B cell (primary cell): ENCODE measurements around the gene SOAT2.

Experiments
- EZH2 ChIP-seq: IDR thresholded peaks from 2 replicates; pipeline ENCODE4 v1.6.1; 2012; ENCODE audit warnings: borderline replicate concordance, low read depth, mild to moderate bottlenecking, moderate library complexity, low read length; ENCODE audit not compliant: insufficient read depth, poor library complexity, severe bottlenecking
- TF ChIP-seq, protein P1 (sequence below): fragments of 200-600 bp; IDR thresholded peaks from one replicate; pipeline ENCODE4 v1.8.0; 2022; ENCODE audit warnings: antibody characterized with exemption, mild to moderate bottlenecking

DNA sequence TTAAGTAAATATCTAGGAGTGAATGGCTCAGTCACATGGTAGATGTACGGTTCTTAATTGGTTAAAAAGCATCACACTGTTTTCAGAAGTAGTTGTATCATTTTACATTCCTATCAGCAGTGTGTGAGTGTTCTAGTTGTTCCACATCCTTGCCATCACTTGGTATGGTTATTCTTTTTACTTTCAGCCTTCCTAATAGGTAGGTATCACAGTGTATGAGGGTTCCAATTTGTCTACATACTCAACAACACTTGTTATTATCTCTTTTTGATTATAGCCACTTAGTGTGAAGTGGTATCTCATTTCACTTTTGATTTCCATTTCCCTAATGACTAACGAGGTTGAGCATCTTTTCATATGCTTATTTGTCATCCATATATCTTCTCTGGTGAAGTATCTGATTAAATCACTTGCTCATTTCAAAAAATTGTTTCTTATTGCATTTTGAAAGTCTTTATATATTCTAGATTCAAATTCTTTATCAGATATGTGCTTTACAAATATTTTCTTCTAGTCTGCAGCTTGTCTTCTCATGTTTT, 20.6 kb upstream of the SOAT2 start:
- TF ChIP-seq, protein P1, sequence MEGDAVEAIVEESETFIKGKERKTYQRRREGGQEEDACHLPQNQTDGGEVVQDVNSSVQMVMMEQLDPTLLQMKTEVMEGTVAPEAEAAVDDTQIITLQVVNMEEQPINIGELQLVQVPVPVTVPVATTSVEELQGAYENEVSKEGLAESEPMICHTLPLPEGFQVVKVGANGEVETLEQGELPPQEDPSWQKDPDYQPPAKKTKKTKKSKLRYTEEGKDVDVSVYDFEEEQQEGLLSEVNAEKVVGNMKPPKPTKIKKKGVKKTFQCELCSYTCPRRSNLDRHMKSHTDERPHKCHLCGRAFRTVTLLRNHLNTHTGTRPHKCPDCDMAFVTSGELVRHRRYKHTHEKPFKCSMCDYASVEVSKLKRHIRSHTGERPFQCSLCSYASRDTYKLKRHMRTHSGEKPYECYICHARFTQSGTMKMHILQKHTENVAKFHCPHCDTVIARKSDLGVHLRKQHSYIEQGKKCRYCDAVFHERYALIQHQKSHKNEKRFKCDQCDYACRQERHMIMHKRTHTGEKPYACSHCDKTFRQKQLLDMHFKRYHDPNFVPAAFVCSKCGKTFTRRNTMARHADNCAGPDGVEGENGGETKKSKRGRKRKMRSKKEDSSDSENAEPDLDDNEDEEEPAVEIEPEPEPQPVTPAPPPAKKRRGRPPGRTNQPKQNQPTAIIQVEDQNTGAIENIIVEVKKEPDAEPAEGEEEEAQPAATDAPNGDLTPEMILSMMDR: no peak
- TF ChIP-seq EZH2: no peak
